Measurements from ENCODE around the gene CRIP2. TPM values are rescaled to one million over a fixed set of nuclear protein-coding genes. Genes with fewer than 3 reads are reported as not detected.

The CRIP2 gene
- total and polyA plus RNA-seq, 2 of the 13 experiments (the other 11 are each of a cell fraction or from before 2014, with no cell fraction given) = 31.6 to 37.9 TPM

DNA sequence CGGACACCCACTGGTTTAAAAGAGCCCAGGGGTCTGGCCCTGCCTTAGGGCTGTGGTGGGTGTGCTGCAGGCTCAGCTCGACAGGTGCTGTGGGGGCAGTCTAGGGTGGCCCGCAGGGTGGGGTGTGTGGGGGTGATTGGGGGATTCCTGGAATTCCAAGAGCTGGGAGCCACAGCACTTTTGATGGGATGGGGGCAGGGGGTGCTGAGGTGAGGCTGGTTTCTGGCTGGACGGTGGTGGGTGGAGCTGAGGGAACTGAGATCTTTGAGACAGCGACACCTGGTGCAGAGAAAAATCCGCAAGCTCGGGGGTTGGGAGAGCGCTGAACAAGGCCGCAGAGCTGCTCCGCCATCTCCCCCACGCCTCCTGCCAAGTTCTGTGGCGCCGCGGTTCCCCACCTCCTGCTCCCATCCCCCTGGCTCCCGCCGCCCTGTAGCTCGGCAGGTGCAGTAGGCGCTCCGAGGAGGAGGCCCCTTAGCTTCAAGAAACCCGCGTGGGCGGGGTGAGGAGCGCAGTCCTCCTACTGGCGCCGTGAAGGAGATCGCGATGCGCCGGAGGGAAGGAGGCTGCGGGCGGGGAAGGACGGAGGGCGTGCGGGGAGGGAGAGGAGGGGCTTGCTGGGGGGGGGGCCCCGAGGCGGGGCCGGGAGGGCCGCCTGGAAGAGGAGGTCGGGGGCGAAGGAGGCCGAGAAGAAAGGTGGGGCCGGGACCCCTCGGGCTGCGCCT lies 15.1 kb downstream of the CRIP2 start (continued):
- TF ChIP-seq ZFP91 (CRISPR knock-in tag; IDR thresholded peaks at IDR 0.05; ENCODE audit: borderline replicate concordance) = no peak
- no peak for TF ChIP-seq ZFP41 (CRISPR knock-in tag; IDR thresholded peaks at IDR 0.05; ENCODE audit: borderline replicate concordance)
- TF ChIP-seq SP5 (CRISPR knock-in tag; IDR thresholded peaks at IDR 0.05; ENCODE audit: borderline replicate concordance, low read depth) = peak; percentile 34; the same call in 1 of the 2 replicates
- TF ChIP-seq, protein P1, sequence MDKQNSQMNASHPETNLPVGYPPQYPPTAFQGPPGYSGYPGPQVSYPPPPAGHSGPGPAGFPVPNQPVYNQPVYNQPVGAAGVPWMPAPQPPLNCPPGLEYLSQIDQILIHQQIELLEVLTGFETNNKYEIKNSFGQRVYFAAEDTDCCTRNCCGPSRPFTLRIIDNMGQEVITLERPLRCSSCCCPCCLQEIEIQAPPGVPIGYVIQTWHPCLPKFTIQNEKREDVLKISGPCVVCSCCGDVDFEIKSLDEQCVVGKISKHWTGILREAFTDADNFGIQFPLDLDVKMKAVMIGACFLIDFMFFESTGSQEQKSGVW (CRISPR knock-in tag; IDR thresholded peaks at IDR 0.05; ENCODE audit: borderline replicate concordance) = no peak
- no peak for TF ChIP-seq FOXK2 (IDR thresholded peaks at IDR 0.05)
- 0 out of 2 replicates have a peak, but pooled peaks have one; percentile 12 for TF ChIP-seq DRAP1 (CRISPR knock-in tag; IDR thresholded peaks at IDR 0.05)
- TF ChIP-seq NFATC3 (CRISPR knock-in tag; IDR thresholded peaks at IDR 0.05) = no peak
- no peak for TF ChIP-seq NR2F6 (IDR thresholded peaks at IDR 0.05)
- TF ChIP-seq NR2F6 (CRISPR knock-in tag; IDR thresholded peaks at IDR 0.05) = peak; percentile 19; the same call in 1 of the 2 replicates
- peak; percentile 2 for TF ChIP-seq AGO1 (IDR thresholded peaks at IDR 0.05; ENCODE audit: low read depth, low read length, poor library complexity, severe bottlenecking)
- no peak for TF ChIP-seq TEAD2 (CRISPR knock-in tag; IDR thresholded peaks at IDR 0.05)
- TF ChIP-seq, protein P2, sequence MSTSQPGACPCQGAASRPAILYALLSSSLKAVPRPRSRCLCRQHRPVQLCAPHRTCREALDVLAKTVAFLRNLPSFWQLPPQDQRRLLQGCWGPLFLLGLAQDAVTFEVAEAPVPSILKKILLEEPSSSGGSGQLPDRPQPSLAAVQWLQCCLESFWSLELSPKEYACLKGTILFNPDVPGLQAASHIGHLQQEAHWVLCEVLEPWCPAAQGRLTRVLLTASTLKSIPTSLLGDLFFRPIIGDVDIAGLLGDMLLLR (CRISPR knock-in tag; IDR thresholded peaks at IDR 0.05) = 0 out of 2 replicates have a peak, but pooled peaks have one; percentile 30
- TF ChIP-seq RBFOX2 (IDR thresholded peaks at IDR 0.05; ENCODE audit: low read depth, low read length) = peak; percentile 35; the same call in 1 of the 2 replicates
- peak; percentile 57; the same call in 1 of the 2 replicates for TF ChIP-seq TRAFD1 (CRISPR knock-in tag; IDR thresholded peaks at IDR 0.05; ENCODE audit: borderline replicate concordance)
- TF ChIP-seq TCF12 (IDR thresholded peaks at IDR 0.05) = no peak
- 0 out of 2 replicates have a peak, but pooled peaks have one; percentile 30 for TF ChIP-seq TCF12 (CRISPR knock-in tag; IDR thresholded peaks at IDR 0.05)
- no peak for TF ChIP-seq PAF1 (CRISPR knock-in tag; IDR thresholded peaks at IDR 0.05)
- no peak for TF ChIP-seq CEBPB (IDR thresholded peaks at IDR 0.05; ENCODE audit: borderline replicate concordance, low read depth, low read length)
- no peak for TF ChIP-seq MXD4 (CRISPR knock-in tag; IDR thresholded peaks at IDR 0.05)
- TF ChIP-seq SSRP1 (CRISPR knock-in tag; IDR thresholded peaks at IDR 0.05) = peak; percentile 71; the same call in 1 of the 2 replicates
- 0 out of 2 replicates have a peak, but pooled peaks have one; percentile 33 for TF ChIP-seq ZC3H4 (CRISPR knock-in tag; IDR thresholded peaks at IDR 0.05; ENCODE audit: borderline replicate concordance)
- peak; percentile 51 for TF ChIP-seq RAD21 (CRISPR knock-in tag; IDR thresholded peaks at IDR 0.05)
- TF ChIP-seq SP140L (CRISPR knock-in tag; IDR thresholded peaks at IDR 0.05; ENCODE audit: borderline replicate concordance) = no peak
- TF ChIP-seq IKZF5 (CRISPR knock-in tag; IDR thresholded peaks at IDR 0.05) = peak; percentile 19; the same call in 1 of the 2 replicates

Data from HepG2 (cell line).